HG02678 (cell line): ENCODE measurements around the gene GMNC.
A peak's percentile ranks its signal among the peaks of the same experiment; 100 is the strongest.
"Not testable (repeated sequence)": the region's sequence is repeated elsewhere in the genome, so short reads cannot be mapped to it uniquely, and the experiment has no call there.

Experiments used
- ATAC-seq: cut with Tn5 transposase; IDR thresholded peaks from one replicate; pipeline ENCODE4 v1.9.1; 2021; ENCODE audit warnings: mild to moderate bottlenecking, moderate library complexity; ENCODE audit not compliant: unreplicated experiment

Gene GMNC, protein sequence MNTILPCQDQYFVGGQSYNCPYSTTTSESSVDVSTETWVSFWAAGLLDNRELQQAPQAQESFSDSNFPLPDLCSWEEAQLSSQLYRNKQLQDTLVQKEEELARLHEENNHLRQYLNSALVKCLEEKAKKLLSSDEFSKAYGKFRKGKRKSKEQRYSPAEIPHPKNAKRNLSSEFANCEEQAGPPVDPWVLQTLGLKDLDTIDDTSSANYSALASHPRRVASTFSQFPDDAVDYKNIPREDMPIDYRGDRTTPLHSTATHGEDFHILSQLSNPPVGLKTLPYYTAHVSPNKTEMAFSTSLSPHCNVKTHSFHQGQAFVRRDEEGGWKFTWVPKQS

DNA sequence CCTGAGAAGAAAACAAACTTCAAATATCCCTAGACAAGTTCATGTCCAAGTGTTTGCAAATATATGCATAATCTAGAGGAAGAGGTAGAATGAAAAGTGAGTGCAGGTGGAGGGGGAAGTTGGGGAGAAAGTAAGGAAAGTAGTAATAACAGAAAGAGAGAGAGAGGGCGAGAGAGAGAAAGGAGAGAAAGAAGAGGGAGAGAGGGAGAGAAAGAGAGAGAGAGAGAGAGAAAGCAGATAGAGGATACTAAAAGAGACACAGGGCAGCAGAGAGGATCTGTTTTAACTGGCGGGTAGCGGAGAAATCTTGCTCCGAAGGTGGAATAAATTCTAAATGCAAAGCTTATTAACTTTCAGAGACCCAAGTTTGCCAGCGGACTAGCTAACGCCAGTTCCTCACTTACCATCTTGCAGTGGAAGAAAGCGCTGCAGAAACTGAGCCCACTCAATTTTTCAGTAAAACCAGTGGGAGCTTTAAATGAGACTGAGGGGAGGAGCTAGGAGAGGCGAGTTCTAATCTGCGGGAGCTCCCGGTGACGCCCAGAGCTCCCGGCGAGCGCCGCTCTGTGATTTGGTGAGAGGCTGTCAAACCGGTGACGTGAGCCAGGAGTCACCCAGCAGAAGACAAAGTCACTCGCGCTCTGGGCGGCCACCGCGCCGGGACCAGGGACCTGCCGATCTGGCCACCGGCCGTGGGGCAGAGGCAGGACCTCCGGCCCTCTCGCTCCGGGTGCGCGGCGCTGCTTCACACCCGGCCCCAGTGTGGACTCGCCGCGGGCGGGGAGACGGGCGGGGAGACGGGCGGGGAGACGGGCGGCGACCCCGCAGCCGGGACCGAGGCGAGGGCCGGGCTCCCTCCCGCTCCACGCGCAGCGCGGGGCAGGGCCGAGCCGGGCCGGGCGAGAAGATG, at the start of gene GMNC:
TSS of gene GMNC (minus strand) at position 486 of the 910 bp plus-strand sequence. CDS start at position 407, 79 bp downstream.
- peak; percentile 93 for ATAC-seq

DNA sequence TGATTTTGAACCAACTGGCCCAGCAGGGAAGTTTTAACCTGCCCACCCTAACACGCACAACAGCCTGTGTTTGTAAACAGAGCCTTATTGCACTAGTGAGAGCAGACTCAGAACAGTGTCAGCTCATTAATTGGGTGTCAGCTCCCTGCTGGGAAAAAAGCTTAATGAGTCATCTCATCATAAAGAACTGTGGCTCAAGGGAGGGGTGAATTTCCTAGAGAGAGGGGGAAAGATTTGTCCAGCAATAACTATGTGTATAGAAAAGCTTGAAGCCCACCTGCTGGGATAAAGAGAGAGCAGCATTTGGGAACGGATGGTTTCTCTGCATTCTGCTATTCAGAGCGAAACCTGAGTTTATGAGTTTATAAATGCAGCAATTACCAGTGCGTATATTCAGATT, 48.9 kb upstream of the GMNC start:
- ATAC-seq, result no peak

DNA sequence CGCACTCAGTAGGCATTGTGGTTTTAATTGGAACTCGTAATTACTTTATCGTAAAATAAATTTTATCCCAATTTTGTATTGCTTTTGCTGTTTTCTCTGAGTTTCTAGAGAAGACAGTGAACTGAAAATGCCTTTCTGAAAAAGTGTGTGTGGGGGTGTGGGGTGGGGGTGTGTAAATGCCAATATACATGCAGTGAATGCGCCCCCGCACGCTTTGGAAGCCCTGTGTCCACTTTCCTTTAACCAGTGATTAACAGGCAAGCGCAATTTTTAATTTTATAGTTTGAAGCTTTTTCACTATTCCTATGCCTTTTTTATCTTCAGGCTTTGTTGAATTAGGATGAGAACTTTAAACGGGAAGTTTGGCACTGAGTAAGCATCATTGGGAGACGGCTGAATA, 47.4 kb upstream of the GMNC start:
- no peak for ATAC-seq

DNA sequence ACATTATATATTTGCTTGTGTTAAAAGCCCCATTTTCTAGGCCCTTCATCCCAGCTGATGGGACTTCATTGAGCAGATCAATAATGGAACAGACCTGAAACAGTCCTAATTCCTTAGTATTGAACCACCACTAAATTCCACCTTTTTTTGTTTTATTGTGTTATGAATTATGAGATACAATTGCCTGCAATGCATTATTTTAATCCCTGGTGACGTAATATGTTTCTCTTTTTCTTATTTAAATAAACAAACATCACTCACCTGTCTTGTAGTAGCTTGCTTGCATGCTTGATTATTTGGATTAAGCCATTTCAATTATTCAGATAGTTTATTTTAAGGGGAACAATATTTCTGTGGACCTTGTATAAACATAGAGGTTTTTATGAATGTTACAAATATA, 40.7 kb upstream of the GMNC start:
- no peak for ATAC-seq

DNA sequence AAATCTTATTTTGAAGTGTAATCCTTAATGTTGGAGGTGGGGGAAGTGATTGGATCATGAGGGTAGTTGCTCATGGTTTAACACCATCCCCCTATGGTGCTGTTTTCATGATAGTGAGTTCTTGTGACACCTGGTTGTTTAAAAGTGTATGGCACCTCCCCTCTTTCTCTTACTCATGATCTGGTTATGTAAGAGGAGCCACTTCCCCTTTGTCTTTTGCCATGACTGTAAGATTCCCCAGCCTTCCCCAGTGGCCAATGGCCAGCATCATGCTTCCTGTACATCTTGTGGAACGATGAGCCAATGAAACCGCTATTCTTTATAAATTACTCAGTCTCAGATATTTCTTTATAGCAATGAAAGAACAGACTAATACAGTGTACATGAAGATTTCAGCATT, 39.8 kb upstream of the GMNC start:
- ATAC-seq, result no peak

DNA sequence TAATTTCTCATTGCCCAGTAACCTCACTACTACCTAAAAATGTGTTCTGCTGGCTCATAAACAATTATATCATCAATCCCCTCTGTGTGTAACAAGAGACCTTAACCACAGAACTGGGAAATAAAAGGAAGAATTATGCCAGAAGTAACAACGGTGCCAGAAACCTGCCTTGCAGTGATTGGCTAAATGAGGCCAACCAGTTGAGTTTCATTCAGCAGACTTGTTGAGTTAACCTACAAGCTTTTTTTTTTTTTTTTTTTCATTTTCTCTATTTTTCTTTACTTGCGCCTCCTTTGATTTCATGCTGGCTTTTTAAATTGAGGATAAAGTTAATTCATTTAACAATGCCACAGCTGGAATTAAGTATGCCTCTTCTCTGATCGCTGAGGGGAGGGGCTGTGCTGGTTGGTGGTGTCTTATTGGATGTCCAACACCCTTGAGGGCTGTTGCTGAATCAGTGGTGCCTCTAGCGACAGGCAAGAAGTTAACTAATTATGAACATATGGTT, 30.0 kb upstream of the GMNC start:
- no peak for ATAC-seq

DNA sequence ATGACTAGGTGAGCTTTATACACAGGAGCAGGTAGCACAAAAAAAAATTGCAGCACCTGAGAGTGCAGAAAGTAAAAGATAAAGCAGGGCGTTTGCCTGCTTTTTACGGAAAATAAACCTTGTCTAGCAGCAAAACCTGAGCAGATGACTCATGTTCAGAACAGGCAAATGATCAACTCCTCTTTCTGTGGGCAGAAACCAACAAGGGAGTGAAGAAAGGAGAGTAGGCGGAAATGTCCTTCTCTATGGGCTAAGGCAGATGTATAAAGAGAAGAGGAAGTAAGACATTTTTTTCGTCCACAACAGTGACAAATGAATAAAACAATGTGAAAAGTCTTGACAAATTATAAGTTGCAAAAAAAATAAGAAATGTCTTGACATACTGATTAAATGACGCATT, 24.5 kb upstream of the GMNC start:
- peak; percentile 89 for ATAC-seq

DNA sequence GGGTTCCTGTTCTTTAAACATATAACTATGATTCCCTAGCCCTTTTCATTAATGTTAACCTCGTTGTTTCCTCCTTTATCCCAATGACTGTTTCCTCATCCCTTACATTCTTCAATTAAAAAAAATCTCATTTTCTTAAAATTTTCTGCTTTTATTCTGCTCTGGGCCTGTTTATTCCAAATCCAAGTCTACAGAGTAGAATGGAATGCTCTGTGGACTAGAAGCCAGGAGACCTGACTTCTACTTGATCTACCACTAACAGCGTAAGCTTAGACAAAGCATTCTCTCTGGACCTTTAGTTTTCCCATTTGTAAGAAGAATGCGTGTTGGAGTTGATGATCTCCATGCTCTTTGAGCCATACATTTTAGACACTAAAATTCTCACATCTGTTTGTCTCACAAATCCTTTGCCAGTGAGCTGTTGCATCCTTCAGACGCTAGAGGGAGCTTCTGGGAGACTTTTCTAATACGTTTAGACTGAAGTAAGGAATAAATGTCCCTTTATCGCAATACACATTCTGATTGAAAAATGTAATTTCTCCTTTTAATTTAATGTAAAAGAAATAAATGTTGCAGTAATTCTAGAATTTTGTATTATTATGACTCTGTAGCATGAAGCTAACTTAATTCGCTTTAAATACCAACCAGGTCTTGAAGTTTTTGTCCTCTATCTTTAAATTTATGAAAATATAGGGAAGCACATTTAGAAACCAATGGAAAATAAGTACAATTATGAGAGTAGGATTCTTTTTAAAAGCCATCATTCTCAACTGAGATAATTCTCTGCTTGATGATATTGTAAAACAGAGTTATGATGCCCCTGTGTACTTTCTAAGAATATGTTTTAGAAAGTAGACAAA, 21.7 kb upstream of the GMNC start:
- peak; percentile 70 for ATAC-seq

DNA sequence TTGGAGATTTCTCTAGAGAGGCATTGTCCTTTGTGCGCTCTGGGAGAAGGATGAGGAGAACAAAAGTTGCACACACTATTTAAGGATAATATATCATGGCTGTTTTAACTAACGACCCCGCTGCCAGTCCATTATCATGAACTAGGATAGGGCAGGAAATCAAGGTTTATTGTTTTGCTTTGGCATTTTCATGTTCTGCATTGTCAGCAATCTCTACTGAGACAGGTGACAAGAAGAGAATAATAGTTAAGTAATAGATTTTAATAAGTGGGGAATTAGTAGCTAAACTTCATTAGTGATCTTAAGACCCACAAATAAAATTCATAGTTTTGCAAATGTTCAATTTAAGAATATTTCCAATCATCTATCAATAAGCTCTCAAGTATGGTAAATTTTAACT, 20.6 kb upstream of the GMNC start:
- ATAC-seq, result no peak

DNA sequence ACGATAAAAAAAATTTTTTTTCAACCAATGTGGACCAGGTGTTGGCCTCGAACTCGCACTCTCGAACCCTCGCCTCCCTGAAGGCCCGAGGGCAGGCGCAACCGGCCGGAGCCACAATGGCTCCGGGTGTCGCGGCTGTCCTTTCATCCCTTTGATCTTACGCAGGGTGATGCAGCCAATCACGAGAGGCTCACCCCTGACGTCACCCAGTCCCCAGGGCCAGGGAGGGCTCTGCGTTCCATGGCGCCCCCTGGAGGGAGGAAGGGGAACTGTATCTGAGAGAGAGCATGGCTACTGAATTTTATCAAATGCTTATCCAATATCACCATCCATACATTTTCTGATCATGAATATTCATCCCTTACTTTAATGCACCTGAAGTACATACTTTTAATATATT, 15.4 kb upstream of the GMNC start:
- ATAC-seq, result no peak

DNA sequence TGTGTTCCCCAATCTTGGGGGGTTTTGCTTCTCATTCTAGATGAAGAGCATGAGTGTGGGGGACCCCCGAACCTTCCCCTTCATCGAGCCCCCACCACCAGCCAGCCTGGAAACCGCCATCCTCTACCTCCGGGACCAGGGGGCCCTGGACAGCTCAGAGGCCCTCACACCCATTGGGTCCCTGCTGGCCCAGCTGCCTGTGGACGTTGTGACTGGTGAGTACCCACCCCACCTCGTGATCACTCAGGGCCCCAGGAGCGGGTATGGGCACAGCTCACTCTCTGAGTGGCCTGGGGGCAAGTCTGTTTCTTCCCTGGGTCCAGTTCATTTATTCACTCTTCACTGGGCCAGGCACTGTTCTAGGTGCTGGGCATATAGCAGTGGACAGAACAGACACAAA, 13.9 kb upstream of the GMNC start:
- not testable (repeated sequence) for ATAC-seq

DNA sequence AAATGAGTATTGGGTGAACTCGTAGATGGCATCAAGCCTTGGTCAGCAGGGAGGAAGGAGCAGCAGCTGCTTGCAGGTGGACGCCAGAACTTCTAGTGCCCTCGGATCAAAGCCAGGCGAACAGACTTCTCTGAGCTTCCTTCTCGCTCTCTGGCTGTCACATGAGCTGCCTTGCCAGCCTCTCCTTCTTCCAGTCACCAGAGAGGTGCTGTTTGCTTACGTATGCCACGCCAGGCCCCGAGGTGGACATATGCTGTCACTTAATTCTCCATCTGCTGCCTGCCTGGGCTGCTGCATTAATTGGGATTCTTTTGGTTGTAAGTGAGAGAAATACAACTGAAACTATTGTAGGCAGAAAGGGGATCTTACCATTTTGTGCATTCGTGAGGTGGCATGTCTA, 12.6 kb upstream of the GMNC start:
- not testable (repeated sequence) for ATAC-seq

DNA sequence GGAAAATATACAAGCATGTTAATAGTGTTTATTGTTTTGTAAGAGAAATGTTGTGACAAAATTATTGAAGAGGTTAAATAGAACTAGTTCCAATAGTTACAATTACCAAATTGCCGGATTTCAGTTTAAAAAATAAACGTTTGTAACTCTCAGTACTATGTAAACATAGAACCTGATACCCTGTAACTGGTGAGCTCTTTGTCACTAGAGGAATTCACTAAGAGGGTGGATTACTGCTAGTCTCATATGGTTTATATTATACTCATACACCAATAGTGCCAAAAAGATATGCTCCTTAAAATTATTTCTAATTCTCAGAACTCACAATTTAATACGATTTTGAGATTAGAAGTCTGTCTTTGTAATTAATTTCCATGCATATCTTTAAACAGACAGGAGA, 7.6 kb upstream of the GMNC start:
- ATAC-seq, result no peak

DNA sequence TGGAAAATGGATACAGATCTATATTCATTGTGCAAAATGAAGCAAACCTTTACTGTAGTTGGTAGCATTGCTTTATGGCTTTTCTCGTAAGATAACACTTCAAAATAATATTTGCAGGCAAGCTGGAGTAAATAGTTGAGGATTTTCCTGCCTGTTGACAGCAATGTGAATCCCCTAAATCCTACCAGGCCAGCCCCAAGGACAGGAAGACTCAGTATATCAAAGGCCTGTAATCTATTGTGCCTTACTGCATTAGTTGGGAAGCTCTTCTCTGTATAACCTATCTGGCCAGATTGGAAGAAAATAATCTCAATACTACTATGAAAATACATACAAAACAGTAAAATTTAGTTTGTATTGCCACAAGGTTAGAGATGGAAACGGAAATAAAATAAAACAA, 4.6 kb upstream of the GMNC start:
- ATAC-seq, result no peak

DNA sequence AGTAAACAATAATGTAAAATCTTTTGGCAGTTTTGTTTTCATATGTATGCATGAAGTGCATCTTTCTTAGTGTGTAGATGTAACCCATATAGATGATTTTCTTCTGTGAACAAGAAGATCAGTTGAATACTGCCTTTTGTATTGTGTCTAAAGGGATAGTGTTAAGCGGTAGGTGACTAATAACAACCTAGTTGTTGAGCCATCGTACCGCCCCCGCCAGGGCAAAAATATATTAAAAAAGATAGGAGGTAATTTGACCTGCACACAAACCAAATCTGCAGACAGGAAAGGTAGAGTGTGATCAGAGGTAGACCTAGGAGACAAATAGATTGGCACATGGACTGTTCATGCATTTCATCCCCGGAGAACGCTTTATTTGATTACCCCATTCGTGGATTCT, 3.3 kb upstream of the GMNC start:
- ATAC-seq, result peak; percentile 28

DNA sequence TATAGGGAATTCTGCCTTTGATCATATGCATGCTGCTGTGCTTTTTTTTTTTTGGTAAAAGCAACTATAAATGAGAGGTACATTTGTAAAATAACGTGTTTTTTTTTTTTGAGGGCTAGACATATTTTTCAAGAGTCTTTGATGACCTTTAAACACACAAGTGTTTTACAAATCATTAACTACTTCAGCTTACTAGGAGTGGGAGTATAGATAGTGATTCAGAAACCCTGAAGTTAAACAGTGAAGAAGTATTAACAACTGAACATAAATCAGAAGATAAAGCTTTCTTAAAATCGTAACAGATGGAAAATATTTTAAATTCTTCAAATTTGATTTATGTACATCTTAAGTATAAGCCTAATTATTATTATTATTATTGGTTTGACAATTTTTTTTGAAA, 2.9 kb upstream of the GMNC start:
- ATAC-seq, result peak; percentile 40

DNA sequence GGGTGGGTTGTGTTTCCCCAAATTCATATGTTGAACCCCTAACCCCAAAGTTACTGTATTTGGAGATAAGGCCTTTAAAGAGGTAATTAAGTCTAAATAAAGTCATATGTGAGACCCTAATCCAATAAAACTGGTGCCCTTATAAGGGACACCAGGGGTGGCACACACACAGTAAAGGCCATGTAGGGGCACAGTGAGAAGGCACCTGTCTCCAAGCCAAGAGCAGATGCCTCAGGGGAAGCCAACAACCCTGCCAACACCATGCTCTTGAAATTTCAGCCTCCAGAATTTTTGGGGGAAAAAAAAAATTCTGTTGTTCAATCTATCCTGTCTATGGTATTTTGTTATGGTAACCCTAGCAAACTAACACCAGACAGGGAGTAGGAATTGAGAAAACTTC, 1.5 kb upstream of the GMNC start:
- no peak for ATAC-seq

DNA sequence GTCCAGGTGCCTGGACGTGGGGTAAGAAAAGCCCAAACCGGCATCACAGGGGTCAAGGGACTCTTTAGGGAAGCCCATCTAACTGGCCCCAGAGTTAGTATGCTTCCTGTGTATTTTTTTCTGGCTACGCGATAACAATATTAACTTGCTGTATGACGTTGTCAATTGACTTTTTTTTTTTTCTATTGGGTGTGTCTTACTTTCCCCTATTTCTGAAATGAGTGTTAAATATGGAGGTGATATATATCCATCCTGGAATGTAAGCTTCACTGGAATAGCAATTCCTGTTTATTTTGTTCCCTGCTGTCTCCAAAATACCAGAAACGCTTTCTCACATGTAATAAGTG, 598 bp upstream of the GMNC start:
- ATAC-seq, result no peak

DNA sequence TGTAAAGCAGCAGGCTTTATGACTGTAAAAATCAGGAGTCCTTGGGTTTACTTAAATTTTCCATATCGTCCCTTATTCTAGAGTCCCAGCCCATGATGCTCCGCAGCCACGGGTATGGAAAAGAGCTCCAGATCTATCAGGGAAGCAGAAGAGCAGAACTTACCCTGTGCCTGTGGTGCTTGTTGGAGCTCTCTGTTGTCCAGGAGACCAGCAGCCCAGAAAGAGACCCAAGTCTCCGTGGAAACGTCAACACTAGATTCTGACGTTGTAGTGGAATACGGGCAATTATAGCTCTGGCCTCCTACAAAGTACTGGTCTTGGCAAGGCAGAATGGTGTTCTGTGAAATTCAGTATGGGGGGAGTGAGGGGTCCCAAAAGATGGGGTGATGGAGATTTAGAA, 2.0 kb downstream of the GMNC start:
- no peak for ATAC-seq

DNA sequence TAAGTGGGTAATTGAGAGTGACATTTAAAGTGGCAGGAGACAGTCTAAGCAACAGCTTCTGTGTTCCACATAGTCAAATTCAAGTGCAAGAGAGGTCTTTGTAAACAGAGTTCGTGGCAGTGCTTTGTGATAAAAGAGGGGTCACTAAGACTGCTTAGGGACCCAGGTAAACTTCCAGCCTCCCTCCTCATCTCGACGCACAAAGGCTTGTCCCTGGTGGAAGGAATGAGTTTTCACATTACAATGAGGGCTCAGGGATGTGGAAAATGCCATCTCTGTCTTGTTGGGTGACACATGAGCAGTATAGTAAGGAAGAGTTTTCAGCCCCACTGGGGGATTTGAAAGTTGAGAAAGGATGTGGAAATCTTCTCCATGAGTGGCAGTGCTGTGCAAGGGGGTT, 7.3 kb downstream of the GMNC start:
- ATAC-seq, result no peak

DNA sequence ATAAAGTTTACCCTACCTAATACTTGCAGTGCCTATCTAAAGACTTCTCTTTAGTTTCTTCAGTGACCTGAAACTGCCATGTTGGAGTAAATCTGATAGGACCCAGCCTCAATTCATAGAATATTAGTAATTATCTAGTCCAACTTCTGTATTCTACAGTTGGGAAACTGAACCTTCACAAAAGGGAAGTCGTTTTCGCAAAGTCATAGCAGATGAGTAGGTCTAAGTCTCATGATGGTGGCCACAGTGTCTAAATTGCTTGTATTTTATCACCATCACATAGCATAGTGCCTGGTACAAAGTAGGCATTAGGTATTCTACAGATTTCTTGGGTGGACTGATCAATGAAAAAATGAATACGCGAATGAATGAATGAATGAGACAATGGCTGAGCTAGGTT, 8.4 kb downstream of the GMNC start:
- ATAC-seq, result no peak
